Astrocyte (in vitro differentiated cells and primary cell): ENCODE data around the gene BATF2. TPM values are rescaled to one million over a fixed set of nuclear protein-coding genes. Genes with fewer than 3 reads are reported as not detected.
A peak's percentile ranks its signal among the peaks of the same experiment; 100 is the strongest.

ENCODE experiments used
- DNase-seq: peaks from one replicate; pipeline ENCODE4 v3.0.0-alpha.2; 2010; ENCODE audit warnings: low read depth
- FAIRE-seq: peaks from 2 replicates; lab custom pipeline; 2011; peaks lifted over from hg19 to GRCh38; lab: Jason Lieb, UNC
- H2AFZ ChIP-seq: 2 replicates; pipeline ENCODE4 v1.6.0; 2012; ENCODE audit warnings: low read depth, low read length, inconsistent platforms
- H3K27ac ChIP-seq: 2 replicates; pipeline ENCODE4 v1.5.1; 2011; ENCODE audit warnings: low read depth, low read length, inconsistent platforms
- H3K27me3 ChIP-seq: 2 replicates; pipeline ENCODE4 v1.6.0; 2011; ENCODE audit warnings: low read length, inconsistent platforms; ENCODE audit not compliant: insufficient read depth
- H3K36me3 ChIP-seq: 2 replicates; pipeline ENCODE4 v1.5.1; 2011; ENCODE audit warnings: low read length, inconsistent platforms; ENCODE audit not compliant: insufficient read depth
- H3K4me1 ChIP-seq: 2 replicates; pipeline ENCODE4 v1.5.1; 2011; ENCODE audit warnings: low read length, inconsistent platforms; ENCODE audit not compliant: insufficient read depth
- H3K4me2 ChIP-seq: 2 replicates; pipeline ENCODE4 v1.6.0; 2012; ENCODE audit warnings: low read length, inconsistent platforms
- H3K4me3 ChIP-seq: 2 replicates; pipeline ENCODE4 v1.5.1; 2011; ENCODE audit warnings: low read depth, mild to moderate bottlenecking, low read length, inconsistent platforms; ENCODE audit not compliant: insufficient read depth
- H3K79me2 ChIP-seq: 2 replicates; pipeline ENCODE4 v1.6.0; 2012; ENCODE audit warnings: mild to moderate bottlenecking, low read length, inconsistent platforms; ENCODE audit not compliant: insufficient read depth
- H3K9ac ChIP-seq: 2 replicates; pipeline ENCODE4 v1.6.0; 2012; ENCODE audit warnings: mild to moderate bottlenecking, low read length, inconsistent platforms
- H3K9me3 ChIP-seq: 2 replicates; pipeline ENCODE4 v1.5.1; 2012; ENCODE audit warnings: low read depth, mild to moderate bottlenecking, low read length, inconsistent platforms; ENCODE audit not compliant: insufficient read depth
- H4K20me1 ChIP-seq: 2 replicates; pipeline ENCODE4 v1.6.0; 2012; ENCODE audit warnings: low read length, inconsistent platforms; ENCODE audit not compliant: insufficient read depth
- H3K27ac Mint-ChIP-seq: one replicate; pipeline ENCODE4 v1.8.0; 2021; ENCODE audit warnings: mild to moderate bottlenecking, mixed read lengths; ENCODE audit not compliant: unreplicated experiment
- H3K27me3 Mint-ChIP-seq: one replicate; pipeline ENCODE4 v1.8.0; 2021; ENCODE audit warnings: low read depth, mixed read lengths; ENCODE audit not compliant: unreplicated experiment
- H3K36me3 Mint-ChIP-seq: one replicate; pipeline ENCODE4 v1.8.0; 2021; ENCODE audit warnings: low read depth, mixed read lengths; ENCODE audit not compliant: unreplicated experiment
- H3K4me1 Mint-ChIP-seq: one replicate; pipeline ENCODE4 v1.8.0; 2021; ENCODE audit warnings: low read depth, mixed read lengths; ENCODE audit not compliant: unreplicated experiment
- H3K4me3 Mint-ChIP-seq: one replicate; pipeline ENCODE4 v1.8.0; 2021; ENCODE audit warnings: mild to moderate bottlenecking, moderate library complexity, mixed read lengths; ENCODE audit not compliant: unreplicated experiment
- H3K9me3 Mint-ChIP-seq: one replicate; pipeline ENCODE4 v1.8.0; 2021; ENCODE audit warnings: mild to moderate bottlenecking, mixed read lengths; ENCODE audit not compliant: unreplicated experiment
- CTCF ChIP-seq: IDR thresholded peaks from 2 replicates; pipeline ENCODE4 v1.5.1; 2011; ENCODE audit warnings: low read depth, mild to moderate bottlenecking, inconsistent platforms, low read length, moderate library complexity; ENCODE audit not compliant: insufficient read depth
- EZH2 ChIP-seq: IDR thresholded peaks from 2 replicates; pipeline ENCODE4 v1.6.1; 2012; ENCODE audit warnings: mild to moderate bottlenecking, low read length, inconsistent platforms; ENCODE audit not compliant: insufficient read depth
- total RNA-seq: library from RNA; stranded (reverse); gene quantifications from 2 replicates; pipeline ENCODE4 v1.2.1, GENCODE V29; 2021

BATF2 gene
- total RNA-seq, 1 donor from 2014 or later, result 4.5 TPM

- FAIRE-seq (no peak), DNase-seq (peak; percentile 89)
- Histone ChIP-seq H3K4me3 (peak within 1 kb of the TSS; percentile 75), H3K4me1 (peaks cover 3% of the 10 kb centered on the region), H3K4me2 (peak within 1 kb of the TSS; percentile 95), H2AFZ (peak within 1 kb of the TSS; percentile 92), H3K27me3 (no peaks in the 10 kb centered on the region), H3K79me2 (peaks cover 12% of the 10 kb centered on the region), H3K9me3 (no peaks in the 10 kb centered on the region), H3K9ac (peak within 1 kb of the TSS; percentile 82), H3K36me3 (peaks cover 4% of the 10 kb centered on the region), H3K27ac (peak within 1 kb of the TSS; percentile 78), H4K20me1 (peaks cover 16% of the 10 kb centered on the region)
- Mint-ChIP-seq H3K27ac (peak within 1 kb of the TSS; percentile 62), H3K9me3 (no peaks in the 10 kb centered on the region), H3K27me3 (no peaks in the 10 kb centered on the region), H3K4me1 (peaks cover 4% of the 10 kb centered on the region), H3K4me3 (peak within 1 kb of the TSS; percentile 93), H3K36me3 (peaks cover 3% of the 10 kb centered on the region)
- TF ChIP-seq CTCF, result no peak
- no peak for TF ChIP-seq EZH2
These were observed 44.3 kb upstream of the BATF2 start, which contains the start of gene SAC3D1 for GRCh38 chr11:65040847-65041622. SAC3D1 (plus strand) TSS chr11:65041210; CDS start chr11:65041293, 83 bp downstream.

GRCh38 chr11:65040520-65040846 is 43.7 kb upstream of the BATF2 start:
- H3K27ac ChIP-seq, result peak overlapping the region; percentile 78
- Mint-ChIP-seq H3K9me3 (no peaks in the 10 kb centered on the region), H3K4me1 (peaks cover 4% of the 10 kb centered on the region), H3K36me3 (peaks cover 3% of the 10 kb centered on the region), H3K27me3 (no peaks in the 10 kb centered on the region), H3K27ac (no peak overlapping the region), H3K4me3 (peak overlapping the region; percentile 90)
- H2AFZ ChIP-seq, result peak overlapping the region; percentile 92
- no peak for DNase-seq
- H3K36me3 ChIP-seq, result peaks cover 4% of the 10 kb centered on the region
- peak overlapping the region; percentile 75 for H3K4me3 ChIP-seq
- peak overlapping the region; percentile 82 for H3K9ac ChIP-seq
- H3K9me3 ChIP-seq, result no peaks in the 10 kb centered on the region
- H3K27me3 ChIP-seq, result no peaks in the 10 kb centered on the region
- H4K20me1 ChIP-seq, result peaks cover 16% of the 10 kb centered on the region
- H3K4me2 ChIP-seq, result peak overlapping the region; percentile 95
- H3K79me2 ChIP-seq, result peaks cover 12% of the 10 kb centered on the region
- TF ChIP-seq EZH2 (no peak), CTCF (no peak)
- H3K4me1 ChIP-seq, result peaks cover 3% of the 10 kb centered on the region
- FAIRE-seq, result no peak

- peaks cover 2% of the 10 kb centered on the region for H3K4me1 Mint-ChIP-seq
- no peak overlapping the region for H2AFZ ChIP-seq
- H3K27ac Mint-ChIP-seq, result no peak overlapping the region
- H3K4me1 ChIP-seq, result peaks cover 3% of the 10 kb centered on the region
- no peaks in the 10 kb centered on the region for H3K27me3 ChIP-seq
- H3K9ac ChIP-seq, result no peak overlapping the region
- no peaks in the 10 kb centered on the region for H3K9me3 ChIP-seq
- no peaks in the 10 kb centered on the region for H3K27me3 Mint-ChIP-seq
- FAIRE-seq (no peak), DNase-seq (no peak)
- no peak overlapping the region for H3K27ac ChIP-seq
- H3K9me3 Mint-ChIP-seq, result no peaks in the 10 kb centered on the region
- no peak overlapping the region for H3K4me3 ChIP-seq
- peaks cover 7% of the 10 kb centered on the region for H3K36me3 ChIP-seq
- peaks cover 7% of the 10 kb centered on the region for H3K36me3 Mint-ChIP-seq
- H3K79me2 ChIP-seq, result peaks cover 3% of the 10 kb centered on the region
- TF ChIP-seq EZH2 (no peak), CTCF (no peak)
- H4K20me1 ChIP-seq, result no peaks in the 10 kb centered on the region
- no peak overlapping the region for H3K4me3 Mint-ChIP-seq
- no peak overlapping the region for H3K4me2 ChIP-seq
These were observed 40.2 kb upstream of the BATF2 start for GRCh38 chr11:65036931-65037330.
